Measurements from ENCODE around the gene SLC25A45.
"Not testable (repeated sequence)": the region's sequence is repeated elsewhere in the genome, so short reads cannot be mapped to it uniquely, and the experiment has no call there.

Gene SLC25A45

DNA sequence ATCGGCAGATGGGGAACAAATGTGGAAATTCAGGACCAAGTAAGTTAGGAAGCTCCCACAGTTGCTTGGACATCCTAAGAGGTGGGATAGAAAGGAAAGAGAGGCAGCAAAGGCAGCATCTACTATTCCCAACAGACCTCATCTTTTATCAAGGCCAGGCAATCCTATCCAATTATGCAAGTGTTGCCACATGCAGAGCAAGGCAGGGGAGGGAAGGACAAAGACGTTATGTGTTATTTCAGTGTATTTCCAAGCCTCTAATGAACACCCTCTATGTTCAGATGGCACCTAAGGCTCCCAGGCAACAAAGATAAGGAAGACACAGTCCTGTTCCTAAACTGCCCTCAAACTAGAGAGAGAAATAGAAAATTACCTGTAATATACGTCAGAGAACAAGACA, 18.7 kb downstream of the SLC25A45 start:
- in situ Hi-C loops (cut with MboI; ENCODE audit: low sequenced_read_pairs): no loop called here

DNA sequence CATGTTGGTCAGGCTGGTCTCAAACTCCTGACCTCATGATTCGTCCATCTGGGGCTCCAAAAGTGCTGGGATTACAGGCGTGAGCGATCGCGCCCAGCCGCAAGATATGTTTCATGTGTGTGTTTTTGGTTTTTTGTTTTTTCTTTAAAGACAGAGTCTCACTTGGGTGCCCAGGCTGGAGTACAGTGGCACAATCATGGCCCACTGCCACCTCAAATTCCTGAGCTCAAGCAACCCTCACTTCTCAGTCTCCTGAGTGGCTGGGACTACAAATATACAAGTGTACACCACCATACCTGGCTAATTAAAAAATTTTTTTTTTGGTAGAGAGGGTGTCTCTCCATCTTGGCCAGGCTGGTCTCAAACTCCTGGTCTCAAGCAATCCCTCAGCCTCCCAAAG, 19.5 kb downstream of the SLC25A45 start:
- in situ Hi-C loops (cut with MboI; ENCODE audit: low sequenced_read_pairs): no loop called here

DNA sequence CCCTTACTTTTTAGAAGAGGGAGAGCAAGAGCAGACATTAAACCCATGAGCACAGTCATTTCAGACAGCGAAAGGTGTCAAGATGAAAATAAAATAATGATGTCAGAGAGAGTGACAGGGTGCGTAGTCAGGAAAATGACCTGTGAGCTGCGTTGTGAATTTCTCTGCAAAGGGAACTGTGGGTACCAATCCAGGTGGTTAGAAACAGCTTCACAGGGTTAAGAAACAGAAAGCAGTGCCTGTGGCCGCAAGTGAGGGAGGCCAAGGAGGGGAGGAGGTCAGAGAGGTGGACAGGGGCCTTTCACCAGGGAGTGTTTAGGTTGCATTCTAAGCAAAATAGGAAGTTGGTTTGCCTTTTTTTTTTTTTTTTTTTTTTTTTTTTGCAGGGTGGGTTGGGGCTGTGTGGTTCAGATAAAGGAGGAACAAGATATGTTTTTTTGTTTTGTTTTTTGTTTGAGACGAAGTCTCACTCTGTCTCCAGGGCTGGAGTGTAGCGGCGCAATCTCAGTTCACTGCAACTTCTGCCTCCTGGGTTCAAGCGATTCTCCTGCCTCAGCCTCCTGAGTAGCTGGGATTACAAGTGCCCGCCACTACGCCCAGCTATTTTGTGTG, 20.0 kb downstream of the SLC25A45 start:
- in situ Hi-C loops (cut with MboI; ENCODE audit: low sequenced_read_pairs): no loop called here

DNA sequence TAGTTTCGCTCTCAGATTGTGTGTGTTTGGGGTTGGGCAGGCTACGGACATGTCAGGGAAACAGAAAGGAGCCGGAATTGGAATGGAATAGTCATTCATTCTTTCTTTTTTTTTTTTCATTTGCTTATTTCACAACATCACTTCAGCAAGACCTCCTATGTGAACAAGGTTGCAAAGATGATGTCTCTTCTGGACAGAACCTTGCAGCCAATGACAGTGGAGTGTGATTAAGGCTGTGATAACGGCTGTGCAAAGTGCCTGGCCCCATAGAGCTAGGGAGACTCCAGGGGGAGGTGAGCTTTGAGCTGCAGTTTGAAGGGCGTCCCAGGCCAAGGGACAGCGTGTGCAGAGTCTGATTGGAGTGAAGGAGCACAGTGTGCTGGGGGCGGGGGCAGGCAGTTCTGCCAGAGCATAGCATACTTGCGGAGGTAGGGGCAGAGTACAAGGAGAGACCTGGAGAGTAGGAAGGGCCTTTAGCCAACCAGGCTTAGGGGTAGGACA, 24.5 kb downstream of the SLC25A45 start:
- in situ Hi-C loops (cut with MboI; ENCODE audit: low sequenced_read_pairs): no loop called here

DNA sequence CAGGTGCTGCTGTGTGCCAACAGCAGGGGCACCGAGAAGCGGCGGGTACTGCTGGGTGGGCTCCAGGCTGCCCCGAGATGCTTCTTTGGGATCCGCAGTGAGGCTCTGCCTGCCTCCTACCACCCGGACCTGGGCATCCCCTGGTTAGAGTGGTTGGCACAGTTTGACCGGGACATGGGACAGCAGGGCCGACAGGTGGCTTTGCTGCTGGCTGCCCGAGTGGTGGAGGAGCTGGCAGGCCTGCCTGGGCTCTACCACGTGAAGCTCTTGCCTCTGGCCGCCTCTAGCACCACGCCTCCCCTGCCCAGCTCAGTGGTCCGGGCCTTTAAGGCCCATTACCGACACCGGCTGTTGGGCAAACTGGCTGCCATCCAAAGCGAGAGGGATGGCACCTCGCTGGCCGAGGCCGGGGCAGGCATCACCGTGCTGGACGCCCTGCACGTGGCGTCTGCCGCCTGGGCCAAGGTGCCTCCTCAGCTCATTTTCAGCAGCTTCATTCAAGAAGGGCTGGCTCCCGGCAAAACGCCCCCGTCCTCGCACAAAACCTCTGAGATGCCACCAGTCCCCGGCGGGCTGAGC, 26.0 kb downstream of the SLC25A45 start:
- in situ Hi-C loops (cut with MboI; ENCODE audit: low sequenced_read_pairs): no loop called here

DNA sequence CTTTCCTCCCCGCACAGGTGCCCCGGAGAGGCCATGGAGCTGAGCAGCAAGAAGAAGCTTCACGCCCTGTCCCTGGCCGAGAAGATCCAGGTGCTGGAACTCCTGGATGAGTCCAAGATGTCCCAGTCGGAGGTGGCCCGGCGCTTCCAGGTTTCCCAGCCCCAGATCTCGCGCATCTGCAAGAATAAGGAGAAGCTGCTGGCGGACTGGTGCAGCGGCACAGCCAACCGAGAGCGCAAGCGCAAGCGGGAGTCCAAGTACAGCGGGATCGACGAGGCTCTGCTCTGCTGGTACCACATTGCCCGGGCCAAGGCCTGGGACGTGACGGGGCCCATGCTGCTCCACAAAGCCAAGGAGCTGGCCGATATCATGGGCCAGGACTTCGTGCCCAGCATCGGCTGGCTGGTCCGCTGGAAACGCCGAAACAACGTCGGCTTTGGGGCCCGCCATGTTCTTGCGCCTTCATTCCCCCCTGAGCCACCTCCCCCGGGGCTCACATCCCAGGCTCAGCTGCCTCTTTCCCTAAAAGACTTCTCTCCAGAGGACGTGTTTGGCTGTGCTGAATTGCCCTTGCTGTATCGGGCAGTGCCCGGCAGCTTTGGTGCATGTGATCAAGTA, 26.6 kb downstream of the SLC25A45 start:
- in situ Hi-C loops (cut with MboI; ENCODE audit: low sequenced_read_pairs): no loop called here

DNA sequence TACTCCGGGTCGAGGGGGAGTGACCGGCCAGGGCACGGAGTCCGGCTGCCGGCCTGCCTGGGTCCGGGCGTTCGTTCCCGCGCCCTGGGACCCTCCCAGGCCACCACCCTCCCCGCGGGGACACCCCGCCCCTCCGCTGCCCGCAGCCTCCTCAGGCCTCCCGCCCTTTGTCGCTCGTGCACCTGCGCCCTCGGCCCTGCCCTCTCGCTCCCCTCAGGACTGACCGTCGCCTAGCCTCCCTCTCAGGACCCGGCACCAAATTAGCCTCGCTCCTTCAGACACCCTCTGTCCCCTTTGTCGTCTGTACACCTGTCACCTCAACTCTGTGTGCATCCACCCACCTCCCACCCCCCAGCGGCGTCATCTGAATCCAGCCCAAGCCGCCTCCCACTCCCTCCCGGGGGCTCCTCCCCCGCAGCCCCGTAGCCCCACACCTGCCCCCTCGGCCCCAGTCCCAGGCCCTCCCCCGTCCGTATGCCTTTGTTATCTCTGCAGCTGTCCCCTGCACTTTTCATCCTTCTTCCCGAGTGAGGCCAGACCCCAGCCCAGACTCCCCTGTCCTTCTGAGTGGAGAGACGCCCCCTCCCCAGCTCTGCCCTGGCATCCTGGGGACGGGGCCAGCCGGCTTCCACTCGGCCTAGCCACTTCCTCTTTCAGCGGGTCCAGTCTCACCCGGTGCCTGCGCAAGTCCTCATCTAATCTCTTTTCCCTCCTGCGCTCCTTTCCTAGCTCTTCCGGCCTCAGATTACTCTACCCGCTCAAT, 27.3 kb downstream of the SLC25A45 start:
- in situ Hi-C loops (cut with MboI; ENCODE audit: low sequenced_read_pairs): no loop called here

DNA sequence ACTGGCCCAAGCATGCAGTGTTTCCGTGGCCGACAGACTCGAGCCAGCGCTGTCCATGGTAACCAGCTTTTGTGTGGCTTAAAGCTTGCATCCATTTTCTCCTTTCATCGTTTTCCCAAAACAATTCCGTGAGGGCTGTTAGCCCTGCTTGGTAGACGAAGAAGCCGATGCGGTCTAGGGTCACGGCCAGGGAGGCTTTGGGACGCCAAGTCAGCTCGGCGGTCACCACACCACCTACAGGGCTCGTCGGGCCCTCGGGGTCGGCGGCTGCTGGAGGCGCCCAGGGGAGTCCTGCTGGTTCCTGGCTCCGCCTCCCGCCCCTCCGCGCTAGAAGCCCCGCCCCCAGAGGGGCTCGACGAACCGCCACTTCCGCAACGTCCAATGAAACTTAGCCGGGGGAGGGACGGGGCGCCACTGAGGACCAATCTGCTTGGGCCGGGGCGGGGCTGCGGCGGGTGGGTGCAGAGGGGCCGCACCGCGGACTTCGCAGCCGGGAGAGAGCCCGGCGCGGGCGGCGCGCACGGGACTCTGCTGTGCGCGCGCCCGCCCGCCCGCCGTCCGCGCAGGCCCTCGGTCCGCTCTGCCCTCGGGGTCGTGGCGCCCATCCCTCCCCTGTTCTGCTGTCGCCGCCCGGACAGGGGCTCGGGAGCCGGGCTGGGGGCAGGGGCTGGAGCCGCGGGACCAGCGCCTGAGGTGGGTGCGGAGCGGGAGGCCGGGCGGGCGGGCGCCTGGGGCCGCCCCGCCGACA, 28.0 kb downstream of the SLC25A45 start, which contains the start of gene TIGD3:
TIGD3 (plus strand) TSS at position 487 of the 748 bp plus-strand sequence. CDS start 1,058 bp downstream, outside the sequence.
- in situ Hi-C loops (cut with MboI; ENCODE audit: low sequenced_read_pairs): no loop called here

DNA sequence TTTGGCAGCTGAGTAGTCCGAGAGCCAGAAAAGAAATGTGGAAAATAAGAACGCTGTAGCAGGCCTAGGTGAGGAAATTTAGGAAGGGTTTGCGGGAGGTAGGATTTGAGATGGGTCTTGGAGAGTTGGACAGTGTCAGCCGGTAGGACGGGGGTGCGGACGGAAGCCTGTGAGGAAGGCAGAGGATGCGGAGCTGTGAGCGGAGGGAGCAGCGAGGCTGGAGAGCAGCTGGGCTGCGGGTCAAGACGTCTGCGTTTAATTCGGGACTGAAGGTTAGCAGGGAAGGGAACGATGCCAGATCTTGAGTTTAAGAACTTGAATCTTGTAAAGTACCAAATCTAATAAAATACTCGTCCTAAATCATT, 28.6 kb downstream of the SLC25A45 start:
- in situ Hi-C loops (cut with MboI; ENCODE audit: low sequenced_read_pairs): no loop called here

DNA sequence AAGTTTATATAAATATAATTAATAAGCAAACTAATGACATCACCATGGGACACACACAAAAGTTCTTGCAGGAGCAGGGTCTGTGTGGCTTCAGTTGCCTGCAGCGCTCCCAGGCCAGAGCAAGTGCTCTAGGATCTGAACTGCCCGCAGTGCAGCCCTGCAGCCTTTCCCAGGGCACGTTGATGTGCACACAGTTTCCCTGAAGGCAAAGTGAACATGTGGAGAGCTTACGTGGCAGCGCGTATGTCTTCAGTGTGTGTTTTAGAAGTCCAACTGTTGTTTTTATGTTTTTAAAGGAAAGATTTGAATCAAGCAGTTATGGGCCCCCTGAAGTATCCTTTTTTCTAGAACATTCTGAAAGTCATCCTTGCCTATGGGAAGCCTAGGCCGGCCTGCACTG, 29.1 kb downstream of the SLC25A45 start:
- in situ Hi-C loops (cut with MboI; ENCODE audit: low sequenced_read_pairs): no loop called here

DNA sequence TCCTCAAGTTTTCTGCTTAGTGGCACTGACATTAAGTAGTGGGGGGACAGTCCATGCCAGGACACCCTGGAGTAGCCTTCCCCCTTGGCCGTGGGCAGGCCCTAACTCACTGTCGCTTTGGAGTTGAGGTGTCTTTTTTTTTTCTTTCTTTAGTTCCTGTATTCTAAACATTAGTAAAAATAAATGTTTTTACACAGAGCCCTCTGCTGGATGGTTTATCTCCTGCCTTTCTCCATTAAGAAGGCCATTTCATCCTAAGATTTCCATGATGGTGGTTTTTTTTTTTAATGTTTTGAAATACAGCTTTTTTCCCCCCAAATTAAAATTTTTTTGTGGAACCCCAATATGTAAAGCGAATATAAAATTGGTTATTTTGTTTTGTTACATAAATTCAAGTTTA, 29.7 kb downstream of the SLC25A45 start:
- in situ Hi-C loops (cut with MboI; ENCODE audit: low sequenced_read_pairs): no loop called here

DNA sequence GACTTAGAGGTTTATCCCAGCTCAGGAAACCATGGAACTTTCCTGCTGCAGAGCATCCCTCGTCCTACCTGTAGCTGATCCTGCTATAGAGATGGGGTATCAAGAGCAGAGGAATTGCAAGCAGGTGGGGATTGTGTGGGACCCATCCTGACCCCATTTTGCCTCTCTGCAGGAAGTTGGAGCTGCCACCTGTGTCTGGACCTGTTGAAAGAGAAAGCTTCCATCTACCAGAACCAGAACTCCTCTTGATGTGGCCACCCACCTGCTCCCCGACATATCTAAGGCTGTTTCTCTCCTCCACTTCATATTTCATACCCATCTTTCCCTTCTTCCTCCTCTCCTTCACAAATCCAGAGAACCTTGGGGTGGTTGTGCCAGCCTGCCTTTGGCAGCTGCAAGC, 30.9 kb downstream of the SLC25A45 start:
- in situ Hi-C loops (cut with MboI; ENCODE audit: low sequenced_read_pairs): no loop called here

DNA sequence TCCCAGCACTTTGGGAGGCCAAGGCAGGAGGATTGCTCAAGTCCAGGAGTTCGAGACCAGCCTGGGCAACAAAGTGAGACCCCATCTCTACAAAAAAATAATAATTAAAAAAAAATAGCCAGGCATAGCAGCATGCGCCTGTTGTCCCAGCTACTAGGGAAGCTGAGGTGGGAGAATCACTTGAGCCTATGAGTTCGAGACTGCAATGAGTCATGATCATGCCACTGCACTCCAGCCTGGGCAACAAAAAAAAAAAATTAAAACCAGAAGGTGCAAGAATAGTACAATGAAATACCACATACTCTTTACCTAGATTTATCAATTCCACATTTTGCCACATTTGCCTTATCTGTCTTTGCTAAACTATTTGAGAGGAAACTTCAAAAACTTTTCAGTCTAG, 40.6 kb downstream of the SLC25A45 start:
- in situ Hi-C loops (cut with MboI; ENCODE audit: low sequenced_read_pairs): no loop called here

DNA sequence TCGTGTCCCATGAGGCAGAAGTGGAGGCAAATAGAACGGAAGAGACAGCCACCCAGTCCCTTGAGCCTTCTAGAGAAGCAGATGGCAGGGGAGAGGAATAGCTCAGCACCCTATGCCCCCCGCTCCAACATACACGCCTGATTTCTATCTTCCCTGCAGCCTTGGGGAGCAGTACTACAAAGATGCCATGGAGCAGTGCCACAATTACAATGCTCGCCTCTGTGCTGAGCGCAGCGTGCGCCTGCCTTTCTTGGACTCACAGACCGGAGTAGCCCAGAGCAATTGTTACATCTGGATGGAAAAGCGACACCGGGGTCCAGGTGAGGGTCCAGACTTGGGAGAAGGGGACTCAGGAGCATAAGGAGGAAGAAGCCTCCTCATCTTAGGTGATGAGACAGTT, 42.2 kb downstream of the SLC25A45 start:
- in situ Hi-C loops (cut with MboI; ENCODE audit: low sequenced_read_pairs): no loop called here

DNA sequence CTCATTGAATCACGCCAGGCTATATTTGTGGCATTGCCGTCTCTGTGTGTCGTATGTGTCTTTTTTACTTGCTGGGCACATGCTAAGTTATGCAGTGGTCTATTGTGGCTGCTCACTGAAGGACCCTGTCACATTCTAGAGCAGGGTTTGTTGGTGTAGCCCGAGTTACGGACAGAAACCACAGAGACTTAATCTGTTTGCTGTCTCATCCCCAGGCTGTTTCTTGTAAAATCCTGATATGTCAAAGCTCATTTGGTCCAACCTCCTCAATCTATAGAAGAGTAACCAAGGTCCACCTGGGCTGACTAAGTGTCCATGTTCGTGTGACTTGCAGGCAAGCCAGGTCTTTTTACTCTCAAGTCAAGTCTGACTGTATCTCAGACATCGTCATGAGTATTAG, 43.8 kb downstream of the SLC25A45 start:
- in situ Hi-C loops (cut with MboI; ENCODE audit: low sequenced_read_pairs): no loop called here

DNA sequence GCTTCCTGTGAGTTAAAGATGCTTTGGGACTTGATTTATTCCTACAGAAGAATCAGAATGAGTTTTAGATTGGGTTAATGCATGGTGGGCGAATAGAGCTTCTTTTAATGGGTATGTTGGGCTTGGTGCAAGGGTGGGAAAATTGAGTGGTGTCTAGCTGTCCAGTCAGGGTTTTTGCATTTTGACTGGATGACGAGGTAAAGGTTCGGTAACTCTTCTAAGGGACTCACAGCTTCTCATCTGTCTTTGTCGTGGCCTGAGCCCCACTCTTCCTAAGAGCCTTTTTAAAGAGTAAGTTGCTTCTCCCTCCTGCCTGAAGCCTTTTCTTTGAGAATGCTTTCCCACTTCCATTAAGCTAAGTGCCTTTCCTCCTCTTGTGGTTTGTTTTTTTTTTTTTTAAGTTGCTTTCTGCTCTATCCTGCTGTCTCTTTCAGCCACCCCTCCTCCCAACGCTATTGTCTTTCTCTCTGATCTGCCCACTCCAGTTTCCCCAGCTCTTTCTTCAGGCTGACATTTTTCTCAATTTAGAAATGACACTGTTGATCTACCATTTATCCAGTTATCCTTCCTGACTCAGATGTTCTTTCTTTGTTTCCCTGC, 47.6 kb downstream of the SLC25A45 start:
- in situ Hi-C loops (cut with MboI; ENCODE audit: low sequenced_read_pairs): no loop called here

DNA sequence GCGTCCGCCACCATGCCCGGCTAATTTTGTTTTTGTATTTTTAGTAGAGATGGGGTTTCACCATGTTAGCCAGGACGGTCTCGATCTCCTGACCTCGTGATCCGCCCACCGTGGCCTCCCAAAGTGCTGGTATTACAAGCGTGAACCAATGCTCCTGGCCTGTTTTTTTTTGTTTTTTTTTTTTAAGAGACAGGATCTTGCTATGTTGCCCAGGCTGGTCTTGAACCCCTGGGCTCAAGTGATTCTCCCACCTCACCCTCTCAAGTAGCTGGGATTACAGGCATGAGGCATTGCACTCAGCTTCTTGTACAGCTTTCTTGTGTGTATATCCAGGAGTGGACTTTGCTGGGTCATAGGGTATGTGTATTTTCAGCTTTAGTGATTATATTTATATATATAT, 49.9 kb downstream of the SLC25A45 start:
- in situ Hi-C loops (cut with MboI; ENCODE audit: low sequenced_read_pairs): not testable (repeated sequence)

DNA sequence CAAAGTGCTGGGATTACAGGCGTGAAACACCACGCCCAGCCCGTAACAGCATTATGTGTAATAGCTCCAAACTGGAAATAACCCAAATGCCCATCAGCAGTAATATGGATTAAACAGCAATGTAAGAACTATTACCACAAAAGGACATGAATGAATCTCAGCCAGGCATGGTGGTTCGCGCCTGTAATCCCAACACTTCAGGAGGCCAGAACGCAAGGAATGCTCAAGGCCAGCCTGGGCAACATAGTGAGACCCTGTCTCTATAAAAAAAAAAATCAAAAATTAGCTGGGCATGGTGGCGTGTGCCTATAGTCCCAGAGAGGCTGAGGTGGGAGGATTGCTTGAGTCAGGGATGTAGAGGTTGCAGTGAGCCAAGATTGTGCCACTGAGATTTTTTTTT, 51.9 kb downstream of the SLC25A45 start:
- in situ Hi-C loops (cut with MboI; ENCODE audit: low sequenced_read_pairs): no loop called here

DNA sequence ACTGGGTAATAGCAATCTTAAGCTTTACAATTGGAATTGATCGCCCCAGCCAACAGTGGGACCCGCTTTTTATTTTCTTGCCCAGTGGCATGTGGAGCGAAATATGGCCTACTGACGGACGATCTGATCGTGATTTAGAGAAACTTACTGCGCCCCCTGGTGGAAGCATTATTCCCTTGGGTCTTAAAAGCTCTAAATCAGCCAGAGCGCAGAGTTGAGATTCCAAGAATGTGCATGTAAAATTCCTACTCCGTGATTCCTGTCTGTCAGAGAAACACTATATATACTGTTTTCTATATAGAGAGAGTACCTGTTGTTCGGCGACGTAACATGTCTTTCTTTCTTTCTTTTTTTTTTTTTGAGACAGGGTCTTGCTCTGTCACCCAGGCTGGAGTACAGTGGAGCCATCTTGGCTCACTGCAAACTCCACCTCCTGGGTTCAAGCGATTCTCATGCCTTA, 52.5 kb downstream of the SLC25A45 start:
- in situ Hi-C loops (cut with MboI; ENCODE audit: low sequenced_read_pairs): no loop called here

DNA sequence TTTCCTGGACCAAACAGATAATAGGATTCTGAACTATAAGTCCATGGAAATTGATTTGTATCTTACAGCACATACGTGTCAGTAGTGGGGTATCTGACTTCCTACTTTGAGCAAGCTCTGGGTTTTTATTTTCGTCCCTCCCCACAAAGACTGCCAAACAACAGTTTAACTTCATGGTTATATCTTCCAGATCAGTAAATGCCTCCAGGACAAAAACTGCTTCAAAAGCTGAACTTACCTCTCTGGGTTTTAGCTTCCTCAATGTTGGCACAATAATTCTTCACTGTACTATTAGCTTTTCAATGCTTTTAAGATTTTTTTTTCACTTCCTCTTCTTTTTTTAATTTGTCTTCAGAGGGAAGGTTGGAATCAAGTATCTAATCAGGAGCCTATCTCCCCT, 53.0 kb downstream of the SLC25A45 start:
- in situ Hi-C loops (cut with MboI; ENCODE audit: low sequenced_read_pairs): no loop called here

DNA sequence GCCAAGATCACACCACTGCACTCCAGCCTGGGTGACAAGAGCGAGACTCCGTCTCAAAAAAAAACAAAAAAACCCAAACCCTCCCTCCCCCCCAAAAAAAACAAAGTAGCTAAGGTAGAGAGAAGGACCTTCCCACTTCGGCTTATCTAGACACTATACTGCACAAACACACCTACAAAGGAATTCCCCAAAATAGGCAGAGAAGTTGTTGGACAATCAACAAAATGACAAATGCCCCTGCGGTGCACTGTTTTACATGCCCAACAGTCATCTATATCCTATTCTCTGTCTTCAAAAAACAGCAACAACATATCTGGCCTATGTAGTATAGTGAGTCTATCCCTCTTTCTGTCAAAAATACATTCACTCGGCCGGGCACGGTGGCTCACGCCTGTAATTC, 55.4 kb downstream of the SLC25A45 start:
- in situ Hi-C loops (cut with MboI; ENCODE audit: low sequenced_read_pairs): no loop called here
